GM13976 (cell line): ENCODE results near the gene MCM5.

ENCODE experiments used
- DNase-seq: peaks from one replicate; pipeline ENCODE4 v3.0.0; 2012; ENCODE audit warnings: low spot score
- CTCF ChIP-seq: IDR thresholded peaks from 2 replicates; pipeline ENCODE4 v1.5.1; 2012; ENCODE audit warnings: borderline replicate concordance, mild to moderate bottlenecking; ENCODE audit not compliant: insufficient read depth; ENCODE audit errors: extremely low read depth, missing control alignments, control extremely low read depth
- in situ Hi-C: fragments of 300-500 bp; cut with MboI; formaldehyde crosslinking; loops from one replicate; pipeline ENCODE4 v1.12.0; 2022; ENCODE audit warnings: low sequenced_read_pairs, mixed read lengths, inconsistent platforms; ENCODE audit not compliant: unreplicated experiment

Gene MCM5

GRCh38 chr22:35441489-35442100 is 41.7 kb downstream of the MCM5 start:
- no peak for DNase-seq
- no peak for TF ChIP-seq CTCF
- in situ Hi-C loops = no loop called here

- no peak for TF ChIP-seq CTCF
Observed at GRCh38 chr22:35442471-35442870, 42.5 kb downstream of the MCM5 start.

GRCh38 chr22:35443338-35443737 is 43.4 kb downstream of the MCM5 start:
- in situ Hi-C loops = no loop called here
- TF ChIP-seq CTCF = no peak
- no peak for DNase-seq

More at GRCh38 chr22:35442471-35442870, 42.5 kb downstream of the MCM5 start:
- no peak for DNase-seq
- in situ Hi-C loops = no loop called here

GRCh38 chr22:35443790-35444684 is 44.1 kb downstream of the MCM5 start:
- in situ Hi-C loops = no loop called here
- no peak for TF ChIP-seq CTCF
- DNase-seq = no peak

- DNase-seq = no peak
- in situ Hi-C loops = no loop called here
- no peak for TF ChIP-seq CTCF
Observed at GRCh38 chr22:35444685-35445399, 44.9 kb downstream of the MCM5 start.

- no peak for TF ChIP-seq CTCF
- in situ Hi-C loops = no loop called here
- no peak for DNase-seq
Observed at GRCh38 chr22:35445933-35446332, 46.0 kb downstream of the MCM5 start.
